SK-N-MC (cell line): ENCODE measurements around the gene UBR3.
"Not testable (repeated sequence)": the region's sequence is repeated elsewhere in the genome, so short reads cannot be mapped to it uniquely, and the experiment has no call there.

Experiments
- EZH2 ChIP-seq: fragments of 200-600 bp; sonication (generic); IDR thresholded peaks from one replicate; pipeline ENCODE4 v1.6.1; 2017; ENCODE audit warnings: antibody characterized with exemption
- FOXP2 ChIP-seq: optimal IDR thresholded peaks from 2 replicates; pipeline ENCODE3; 2011; ENCODE audit warnings: mild to moderate bottlenecking, moderate library complexity; ENCODE audit not compliant: insufficient read depth; ENCODE audit errors: extremely low read length, control extremely low read depth
- POLR2AphosphoS5 ChIP-seq: IDR thresholded peaks from 2 replicates; pipeline ENCODE4 v1.6.1; 2012; ENCODE audit warnings: mild to moderate bottlenecking, low read depth, low read length, borderline replicate concordance

GRCh38 chr2:170119326-170119725, 292.1 kb downstream of the UBR3 start:
- not testable (repeated sequence) for TF ChIP-seq EZH2, POLR2AphosphoS5, FOXP2
